ENCODE data around the gene NUBPL.
"Not testable (repeated sequence)": the region's sequence is repeated elsewhere in the genome, so short reads cannot be mapped to it uniquely, and the experiment has no call there.

The NUBPL gene

DNA sequence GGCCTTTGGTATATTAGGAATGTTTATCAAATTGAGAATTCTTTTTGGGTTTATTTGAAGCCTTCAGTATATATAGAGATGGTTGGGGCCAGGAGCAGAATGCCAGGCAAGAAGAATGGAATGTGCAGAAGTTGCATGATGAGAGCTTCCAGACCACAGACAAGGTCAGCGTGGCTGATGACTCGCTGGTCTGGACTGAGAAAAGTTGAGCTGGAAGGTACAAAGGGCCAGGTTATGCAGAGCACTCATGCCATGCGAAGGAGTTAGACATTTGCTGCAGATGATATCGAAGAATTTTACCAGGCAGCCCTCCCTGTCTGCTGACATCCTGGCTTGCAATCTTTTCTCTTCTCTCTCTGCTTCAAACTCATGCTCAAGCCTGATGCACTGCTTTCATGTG lies 319.7 kb downstream of the NUBPL start:
- DNase-seq (ENCODE audit: low spot score) = peak; percentile 85

DNA sequence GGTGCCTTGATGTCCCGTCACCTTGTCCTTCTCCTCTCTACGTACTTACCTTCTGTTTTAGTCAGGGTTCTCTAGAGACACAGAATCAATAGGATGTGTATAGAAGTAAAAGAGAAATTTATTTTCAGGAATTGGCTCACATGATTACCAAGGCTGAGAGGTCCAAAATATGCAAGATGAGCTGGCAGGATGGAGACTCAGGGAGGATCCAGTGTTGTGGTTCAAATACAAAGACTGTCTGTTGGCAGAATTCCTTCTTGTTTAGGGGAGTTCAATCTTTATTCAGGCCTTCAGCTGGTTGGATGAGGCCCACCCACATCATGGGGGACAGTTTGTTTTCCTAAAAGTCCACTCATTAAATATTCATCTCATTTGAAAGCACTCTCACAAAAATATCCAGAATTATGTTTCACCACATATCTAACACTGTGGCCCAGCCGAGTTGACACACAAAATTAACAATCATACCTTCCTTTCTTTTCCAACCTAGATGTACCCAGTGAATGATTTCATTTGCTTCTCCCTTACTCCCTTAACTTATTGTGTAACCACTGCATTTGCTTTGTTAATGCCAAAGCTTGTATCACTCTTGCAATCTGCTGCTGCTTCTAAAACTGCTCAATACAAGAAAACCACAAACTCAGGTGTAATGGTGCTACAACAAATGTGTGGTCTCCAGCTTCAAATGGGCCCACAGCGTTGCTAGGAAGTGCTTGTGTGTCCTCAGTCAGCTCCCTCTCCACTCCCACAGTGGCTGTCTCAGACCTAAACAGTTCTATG lies 320.5 kb downstream of the NUBPL start:
- DNase-seq (ENCODE audit: low spot score) = no peak

DNA sequence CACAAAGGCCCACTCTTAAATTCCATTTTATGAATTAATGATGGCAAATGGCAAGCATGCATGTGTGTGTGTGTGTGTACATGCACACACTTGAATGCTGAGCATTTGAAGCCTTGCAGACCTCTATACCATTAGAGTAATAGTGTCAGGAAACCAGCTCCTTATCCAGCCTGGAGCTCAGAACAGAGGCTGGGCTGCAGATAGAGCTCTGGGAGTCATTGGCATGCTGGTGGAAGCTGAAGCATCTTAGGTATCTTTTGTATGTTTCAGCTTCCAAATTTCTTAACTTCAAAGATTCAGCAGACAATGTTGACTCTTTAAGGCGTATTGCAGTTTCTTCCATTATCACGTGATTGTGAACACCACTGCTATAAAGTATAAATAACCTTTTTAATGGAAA lies 323.0 kb downstream of the NUBPL start:
- no peak for DNase-seq (ENCODE audit: low spot score)

DNA sequence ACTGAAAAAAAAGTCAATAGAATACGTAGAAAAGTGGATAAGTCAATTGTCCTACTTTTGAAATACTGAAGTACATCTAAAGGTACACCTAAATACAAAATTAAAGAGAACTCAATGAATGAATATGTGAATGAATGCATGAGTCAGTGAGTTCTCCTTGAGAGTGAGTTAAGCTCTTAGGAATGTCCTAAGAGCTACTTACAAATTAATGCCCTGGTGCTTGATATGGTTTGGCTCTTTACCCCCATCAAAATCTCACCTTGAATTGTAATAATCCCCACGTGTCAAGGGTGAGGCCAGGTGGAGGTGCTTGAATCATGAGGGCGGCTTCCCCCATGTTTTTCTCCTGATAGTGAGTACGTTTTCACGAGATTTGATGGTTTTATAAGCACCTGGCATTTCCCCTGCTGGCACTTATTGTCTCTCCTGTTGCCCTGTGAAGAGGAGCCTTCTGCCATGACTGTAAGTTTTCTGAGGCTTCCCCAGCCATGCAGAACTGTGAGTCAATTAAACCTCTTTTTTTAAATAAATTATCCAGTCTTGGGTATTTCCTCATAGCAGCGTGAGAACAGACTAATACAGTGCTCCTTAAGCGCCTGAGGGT lies 323.7 kb downstream of the NUBPL start:
- DNase-seq (ENCODE audit: low spot score) = no peak

DNA sequence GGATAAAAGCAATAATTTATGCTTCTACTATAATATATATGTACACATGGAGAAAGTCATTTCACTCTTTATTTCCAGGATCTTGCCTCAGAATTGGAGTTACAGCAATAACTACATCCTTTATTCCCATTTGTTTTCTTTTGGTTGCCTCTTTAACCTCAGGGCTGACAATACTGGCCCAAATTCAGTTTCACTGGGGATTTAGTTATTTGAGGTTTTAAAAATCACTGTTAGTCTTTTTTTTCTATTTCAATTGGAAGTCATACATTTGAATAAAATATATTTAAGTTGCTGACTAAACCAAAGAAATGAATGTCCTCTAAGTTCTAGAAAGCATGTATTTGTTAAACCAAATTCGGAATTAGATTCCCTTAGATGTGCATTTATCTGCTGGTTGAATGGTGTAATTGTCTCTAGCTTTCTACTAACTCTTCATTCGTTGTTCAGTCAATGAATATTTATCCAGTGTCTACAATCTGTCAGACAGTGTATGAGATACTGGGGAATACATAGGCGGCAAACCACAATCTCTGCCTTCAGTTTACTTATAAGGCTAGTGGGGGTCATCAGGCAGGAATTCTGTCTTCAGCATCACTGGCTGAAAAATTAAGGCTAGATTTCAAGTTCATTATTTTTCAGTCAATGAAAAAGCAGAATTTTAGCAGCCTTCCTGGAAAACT lies 325.1 kb downstream of the NUBPL start:
- no peak for DNase-seq (ENCODE audit: low spot score)

DNA sequence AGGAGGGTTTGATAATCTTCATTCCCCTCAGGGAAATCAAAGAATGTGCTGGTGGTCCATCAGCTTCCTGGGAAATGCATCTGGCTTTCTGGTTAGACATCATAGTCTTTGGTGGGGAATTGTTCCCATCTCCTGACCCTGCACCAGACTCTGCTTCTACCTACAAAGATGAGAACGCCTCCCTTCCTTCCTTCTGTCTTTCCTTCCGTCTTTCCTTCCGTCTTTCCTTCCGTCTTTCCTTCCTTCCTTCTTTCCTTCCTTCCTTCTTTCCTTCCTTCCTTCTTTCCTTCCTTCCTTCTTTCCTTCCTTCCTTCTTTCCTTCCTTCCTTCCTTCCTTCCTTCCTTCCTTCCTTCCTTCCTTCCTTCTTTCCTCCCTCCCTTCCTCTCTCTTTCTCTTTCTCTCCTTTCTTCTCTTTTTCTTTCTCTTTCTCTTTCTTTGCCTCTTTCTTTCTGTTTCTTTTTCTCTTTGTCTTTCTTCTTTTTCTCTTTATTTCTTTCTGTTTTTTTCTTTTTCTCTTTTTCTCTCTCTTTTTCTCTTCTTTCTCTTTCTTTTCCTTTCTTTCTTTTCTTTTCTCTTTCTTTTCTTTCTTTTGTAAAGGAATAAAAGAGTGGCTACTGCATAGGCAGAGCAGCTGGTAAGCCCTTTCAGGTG lies 326.9 kb downstream of the NUBPL start:
- DNase-seq (ENCODE audit: low spot score) = no peak

DNA sequence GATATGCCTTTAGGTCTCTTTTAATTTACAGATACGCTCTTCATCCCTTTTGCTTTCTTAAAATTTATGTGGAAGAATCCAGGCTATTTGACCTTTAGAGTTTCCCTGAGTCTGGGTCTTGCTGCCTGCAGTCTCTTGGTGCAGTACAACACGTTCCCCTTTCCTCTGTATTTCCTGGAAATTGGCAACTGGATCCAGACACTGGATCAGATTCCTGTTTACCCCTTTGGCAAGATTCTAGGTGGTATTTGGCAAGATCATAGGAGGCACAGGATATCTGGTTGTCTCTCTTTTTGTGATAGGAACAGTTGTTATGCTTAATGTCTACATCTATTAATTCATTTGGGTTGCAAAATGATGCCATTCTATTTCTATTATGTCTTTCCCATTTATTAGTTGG lies 328.1 kb downstream of the NUBPL start:
- no peak for DNase-seq (ENCODE audit: low spot score)

DNA sequence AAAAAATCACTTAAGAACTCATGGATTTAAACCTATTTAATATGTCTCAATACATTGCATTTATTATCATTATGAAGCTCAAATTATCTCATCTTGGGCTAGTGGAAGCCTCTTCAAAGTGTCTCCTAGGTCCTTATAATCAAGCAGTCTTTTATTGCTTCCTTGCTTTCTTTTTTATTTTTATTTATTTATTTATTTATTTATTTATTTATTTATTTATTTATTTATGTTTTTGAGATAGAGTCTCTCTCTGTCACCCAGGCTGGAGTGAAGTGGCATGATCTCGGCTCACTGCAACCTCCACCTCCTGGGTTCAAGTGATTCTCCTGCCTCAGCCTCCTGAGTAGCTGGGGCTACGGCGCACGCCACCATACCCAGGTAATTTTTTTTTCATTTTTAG lies 329.0 kb downstream of the NUBPL start:
- DNase-seq (ENCODE audit: low spot score) = not testable (repeated sequence)

DNA sequence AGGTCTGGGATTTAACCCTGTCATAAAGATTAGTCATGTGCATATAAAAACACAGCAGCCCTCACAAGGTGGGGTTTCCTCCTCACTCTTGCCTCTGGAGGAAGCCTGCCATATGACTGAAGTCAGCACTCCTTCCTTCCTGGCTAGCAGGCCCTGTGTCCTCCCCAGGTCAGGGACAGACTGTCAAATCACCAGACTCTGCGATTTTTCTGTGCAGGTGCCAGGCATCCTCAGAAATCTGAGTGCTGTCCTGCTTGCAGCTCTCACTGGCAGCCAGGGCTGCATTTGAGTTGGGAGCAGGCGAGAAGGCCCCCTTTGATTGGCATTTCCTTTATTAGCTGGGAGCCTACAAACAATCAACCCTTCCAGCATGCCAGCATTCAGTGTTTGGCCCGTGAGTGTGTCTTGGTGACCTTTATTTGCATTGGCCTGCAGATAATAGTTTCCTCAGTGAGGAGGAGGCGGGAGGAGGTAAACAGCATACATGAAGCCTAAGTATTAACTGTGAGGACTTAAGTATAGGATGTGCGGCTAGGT lies 332.1 kb downstream of the NUBPL start:
- no peak for DNase-seq (ENCODE audit: low spot score)

DNA sequence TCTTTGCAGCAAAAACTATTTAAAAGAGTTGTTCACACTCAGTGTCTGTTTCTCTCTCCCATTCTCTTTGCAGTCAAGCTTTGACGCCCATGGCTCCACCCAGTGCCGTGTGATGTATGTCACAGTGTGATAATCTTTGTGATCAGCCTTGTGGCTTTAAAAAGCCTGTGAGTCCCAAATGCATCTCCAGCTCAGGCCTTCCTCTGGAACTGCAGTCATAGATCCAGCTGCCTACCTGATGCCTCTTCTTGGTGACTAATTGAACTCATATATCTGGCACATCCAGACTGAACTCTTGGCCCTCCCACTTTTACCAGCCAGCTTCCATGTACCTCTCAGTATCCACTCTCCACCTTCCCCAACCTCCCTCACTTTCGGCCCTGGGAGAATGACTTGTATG lies 333.1 kb downstream of the NUBPL start:
- DNase-seq (ENCODE audit: low spot score) = no peak

DNA sequence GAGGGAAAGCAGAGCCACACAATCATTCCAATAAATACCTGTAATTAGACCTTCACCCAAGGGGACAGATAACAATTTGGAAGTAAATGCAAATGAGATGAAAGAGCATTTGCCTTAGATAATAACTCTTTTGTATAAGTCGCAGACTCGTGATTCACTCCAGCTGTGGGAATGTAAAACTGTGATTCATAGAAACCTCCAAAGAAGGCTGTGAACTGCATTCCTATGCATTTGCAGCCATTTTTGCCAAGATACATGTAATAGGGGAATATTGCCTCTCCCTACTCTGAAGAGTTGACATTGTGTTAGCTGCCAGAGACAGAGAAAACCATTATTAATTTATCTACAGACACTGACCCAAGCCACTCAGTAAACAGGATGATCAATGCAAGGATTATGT lies 334.0 kb downstream of the NUBPL start:
- DNase-seq (ENCODE audit: low spot score) = no peak

DNA sequence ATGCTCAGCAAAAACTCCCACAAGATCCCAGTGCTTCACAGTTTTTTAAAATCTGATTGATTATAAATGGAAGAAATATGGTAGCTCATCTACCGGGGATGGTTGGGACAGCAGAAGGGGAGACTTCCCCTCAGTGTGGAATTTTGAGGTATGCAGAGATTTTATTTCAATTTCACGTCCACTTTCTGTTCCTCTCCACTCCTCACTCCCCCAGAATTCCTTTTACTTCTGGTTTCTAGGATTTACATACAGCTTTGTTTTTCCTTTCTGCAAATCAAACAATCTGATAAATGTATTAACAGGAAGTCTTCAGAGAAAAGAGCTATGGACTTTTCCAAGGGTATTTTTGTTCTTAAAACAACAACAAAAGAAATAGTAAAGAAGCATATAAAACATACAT lies 334.4 kb downstream of the NUBPL start:
- no peak for DNase-seq (ENCODE audit: low spot score)

DNA sequence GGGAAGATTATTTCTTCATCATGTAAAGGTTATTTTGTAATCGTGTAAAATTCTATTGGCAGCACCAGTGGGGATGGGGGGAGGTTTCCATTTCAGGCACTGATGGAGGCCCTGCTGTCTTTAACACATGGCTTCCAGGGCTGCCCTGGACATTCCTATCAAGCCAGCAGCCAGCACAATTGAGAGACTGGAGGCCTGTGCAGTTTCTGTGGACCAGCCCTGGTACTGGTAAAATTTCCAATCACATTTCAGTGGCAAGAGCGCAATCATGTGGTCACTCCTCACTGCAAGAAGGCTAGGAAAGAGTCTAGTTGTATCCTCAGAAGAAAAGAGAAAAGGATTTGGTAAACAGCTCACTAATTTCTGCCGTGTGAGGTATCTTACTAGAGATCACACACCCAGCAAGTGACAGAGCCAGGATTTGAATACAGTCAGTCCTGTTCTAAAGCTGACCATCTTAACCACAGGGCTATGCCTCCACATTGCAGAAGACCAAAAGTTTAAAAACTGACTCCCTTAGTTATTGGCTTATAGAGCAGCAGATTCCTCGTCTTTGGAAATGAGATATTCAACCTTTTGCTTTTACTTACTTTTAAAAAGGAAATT lies 336.5 kb downstream of the NUBPL start:
- no peak for DNase-seq (ENCODE audit: low spot score)

DNA sequence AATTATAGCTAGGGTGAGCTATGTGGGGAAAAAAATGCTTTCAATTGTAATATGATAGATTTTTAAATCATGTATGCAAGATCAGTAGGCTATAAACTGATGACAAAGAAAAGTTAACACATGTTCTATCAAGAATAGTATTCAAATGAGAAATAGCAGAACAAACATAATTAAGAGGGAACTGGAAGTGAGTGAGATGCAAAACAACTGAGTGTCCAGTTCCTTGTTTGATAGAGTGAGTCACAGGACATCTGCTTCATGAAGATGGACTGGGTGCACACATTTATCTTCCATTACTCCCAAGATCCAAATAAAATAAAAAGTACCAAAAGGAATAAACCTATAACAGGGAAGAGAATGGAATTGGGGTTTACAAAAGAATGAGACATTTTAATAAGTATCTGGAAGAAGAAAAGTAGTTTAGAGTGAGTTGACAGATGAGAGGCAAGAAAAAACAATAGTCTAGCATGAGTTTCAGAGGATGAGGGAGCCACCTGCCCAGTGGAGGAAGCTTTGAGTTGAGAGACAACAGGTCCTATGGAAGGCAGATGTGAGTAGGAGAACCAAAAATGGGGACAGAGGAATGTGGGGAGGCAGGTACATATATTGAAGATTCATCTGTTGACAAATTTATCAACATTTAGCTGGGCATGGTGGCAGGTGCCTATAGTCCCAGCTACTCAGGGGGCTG lies 337.8 kb downstream of the NUBPL start:
- DNase-seq (ENCODE audit: low spot score) = no peak

DNA sequence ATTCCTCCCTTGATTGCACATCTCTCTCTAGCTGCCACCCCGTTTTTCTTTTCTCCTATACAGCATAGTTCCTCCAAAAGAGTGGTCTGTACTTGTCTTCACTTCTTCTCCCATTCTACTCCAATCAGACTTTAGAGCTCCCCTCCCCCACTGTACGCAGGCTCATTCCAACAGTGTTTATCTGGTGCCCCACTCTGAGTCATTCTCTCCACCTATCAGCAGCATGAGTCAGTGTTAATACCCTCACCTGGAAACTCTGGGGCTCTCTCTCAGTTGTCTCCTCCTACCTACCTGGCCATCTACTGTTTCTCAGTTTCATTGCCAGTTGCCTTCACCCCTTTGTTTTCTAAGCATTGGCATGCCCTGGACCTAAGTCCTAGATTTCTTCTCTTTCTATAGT lies 340.8 kb downstream of the NUBPL start:
- DNase-seq (ENCODE audit: low spot score) = no peak

DNA sequence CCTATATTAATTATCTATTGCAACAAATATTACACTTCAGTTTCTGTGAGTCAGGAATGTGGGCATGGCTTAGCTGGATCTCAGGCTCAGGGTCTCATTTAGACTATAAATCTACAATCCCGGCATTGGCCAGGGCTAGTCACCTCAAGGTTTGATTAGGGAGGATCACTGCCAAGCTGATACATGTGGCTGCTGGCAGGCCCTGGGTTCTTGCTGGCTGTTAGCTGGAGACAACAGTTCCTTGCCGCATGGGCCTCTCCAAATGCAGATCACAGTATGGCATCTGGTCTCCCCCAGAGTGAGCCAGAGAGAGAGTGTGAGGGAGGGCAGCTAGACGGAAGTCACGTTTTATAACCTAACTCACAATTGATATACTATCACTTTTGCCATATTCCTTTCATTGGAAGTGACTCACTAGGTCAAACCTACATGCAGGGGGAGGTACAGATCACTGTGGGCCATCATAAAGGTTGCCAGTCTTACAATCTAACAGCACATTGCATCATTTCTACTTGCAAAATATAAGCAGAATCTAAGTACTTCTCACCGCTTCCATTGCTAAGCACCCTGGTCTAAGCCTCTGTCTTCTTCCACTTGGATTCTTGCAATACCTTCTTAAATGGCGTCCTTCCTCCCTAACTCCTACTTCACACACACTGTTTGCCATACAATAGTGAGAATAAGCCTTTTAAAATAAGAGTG lies 341.9 kb downstream of the NUBPL start:
- DNase-seq (ENCODE audit: low spot score) = no peak

DNA sequence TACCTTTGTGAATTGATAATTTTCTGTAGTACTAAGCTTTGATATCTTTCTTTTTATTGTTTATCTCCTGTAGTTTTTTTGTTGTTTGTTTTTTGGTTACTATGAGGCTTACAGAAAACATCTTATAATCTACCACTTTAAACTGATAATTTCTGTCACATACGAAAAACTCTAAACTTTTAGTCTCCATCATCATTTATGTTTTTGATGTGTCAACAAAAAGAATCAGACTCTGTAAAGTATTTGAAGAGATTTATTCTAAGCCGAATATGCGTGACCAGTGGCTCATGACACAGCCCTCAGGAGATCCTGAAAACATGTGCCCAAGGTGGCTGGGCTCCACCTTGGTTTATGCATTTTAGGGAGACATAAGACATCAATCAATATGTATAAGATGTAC lies 348.8 kb downstream of the NUBPL start:
- DNase-seq (ENCODE audit: low spot score) = no peak
